HG03280 (cell line): Measurements from ENCODE around the gene TRIM32.

Experiments used
- ATAC-seq: cut with Tn5 transposase; IDR thresholded peaks from one replicate; pipeline ENCODE4 v1.9.1; 2021; ENCODE audit warnings: mild to moderate bottlenecking, moderate library complexity; ENCODE audit not compliant: unreplicated experiment

Gene TRIM32

GRCh38 chr9:116750510-116750909 lies 63.4 kb downstream of the TRIM32 start:
- no peak for ATAC-seq
